C4-2B (cell line): ENCODE data around the gene KRTAP12-4.

Experiments
- H3K27ac ChIP-seq: fragments of 450-650 bp; 2 replicates; pipeline ENCODE4 v1.5.1; 2017
- CTCF ChIP-seq: fragments of 450-650 bp; conservative IDR thresholded peaks from 2 replicates; pipeline ENCODE4 v1.5.1; 2017; ENCODE audit warnings: mild to moderate bottlenecking
- ZFX ChIP-seq: fragments of 450-650 bp; IDR thresholded peaks from 2 replicates; pipeline ENCODE4 v1.6.1; 2017

KRTAP12-4 gene

GRCh38 chr21:44606495-44606894 lies 48.0 kb downstream of the KRTAP12-4 start:
- no peak overlapping the region for H3K27ac ChIP-seq

More at GRCh38 chr21:44606495-44606894, 48.0 kb downstream of the KRTAP12-4 start:
- TF ChIP-seq ZFX (no peak), CTCF (no peak)
